IPS-20b (cell line): ENCODE data around the gene IL10RA.

ENCODE experiments used
- H3K27ac ChIP-seq: one replicate; pipeline ENCODE4 v1.5.1; 2013; ENCODE audit warnings: low read length
- H3K27me3 ChIP-seq: 2 replicates; pipeline ENCODE4 v1.6.1; 2013; ENCODE audit warnings: mild to moderate bottlenecking, low read length, inconsistent platforms; ENCODE audit not compliant: insufficient read depth
- H3K36me3 ChIP-seq: 2 replicates; pipeline ENCODE4 v1.6.1; 2013; ENCODE audit warnings: low read depth, mild to moderate bottlenecking, inconsistent platforms, low read length, moderate library complexity; ENCODE audit not compliant: insufficient read depth
- H3K4me1 ChIP-seq: 2 replicates; pipeline ENCODE4 v1.6.1; 2013; ENCODE audit warnings: mild to moderate bottlenecking, control low read depth, inconsistent platforms, low read length, moderate library complexity; ENCODE audit not compliant: insufficient read depth
- H3K4me3 ChIP-seq: 2 replicates; pipeline ENCODE4 v1.5.1; 2013; ENCODE audit warnings: mild to moderate bottlenecking, low read length, inconsistent platforms
- H3K9ac ChIP-seq: 2 replicates; pipeline ENCODE4 v1.6.1; 2013; ENCODE audit warnings: low read depth, mild to moderate bottlenecking, inconsistent platforms, low read length, moderate library complexity
- H3K9me3 ChIP-seq: 2 replicates; pipeline ENCODE4 v1.6.1; 2013; ENCODE audit warnings: mild to moderate bottlenecking, low read depth, low read length, inconsistent platforms; ENCODE audit not compliant: insufficient read depth

Gene IL10RA

DNA sequence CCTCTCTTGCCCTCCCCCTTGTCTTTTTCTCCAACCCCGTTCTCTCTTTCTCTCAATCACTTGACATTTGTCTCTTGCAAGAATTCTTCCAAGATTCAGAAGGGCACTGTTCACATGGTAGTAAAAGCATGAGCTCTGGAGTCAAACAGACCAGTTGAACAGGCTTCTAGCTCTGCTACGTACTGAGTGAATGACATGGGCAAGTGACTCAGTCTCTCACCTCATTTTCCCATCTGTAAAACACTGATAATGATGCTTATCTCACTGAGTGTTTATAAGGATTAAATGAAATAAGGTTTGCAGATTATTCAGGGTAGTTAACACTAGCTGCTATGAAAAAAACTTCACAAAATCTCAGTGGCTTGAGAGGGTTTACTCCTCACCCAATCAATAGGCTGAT, 5.9 kb upstream of the IL10RA start:
- H3K27ac ChIP-seq = no peak overlapping the region
- H3K4me1 ChIP-seq = no peaks in the 10 kb centered on the region
- H3K4me3 ChIP-seq = no peak overlapping the region
- H3K9me3 ChIP-seq = no peaks in the 10 kb centered on the region
- H3K9ac ChIP-seq = no peak overlapping the region
- peaks cover 13% of the 10 kb centered on the region for H3K27me3 ChIP-seq
- H3K36me3 ChIP-seq = no peaks in the 10 kb centered on the region

DNA sequence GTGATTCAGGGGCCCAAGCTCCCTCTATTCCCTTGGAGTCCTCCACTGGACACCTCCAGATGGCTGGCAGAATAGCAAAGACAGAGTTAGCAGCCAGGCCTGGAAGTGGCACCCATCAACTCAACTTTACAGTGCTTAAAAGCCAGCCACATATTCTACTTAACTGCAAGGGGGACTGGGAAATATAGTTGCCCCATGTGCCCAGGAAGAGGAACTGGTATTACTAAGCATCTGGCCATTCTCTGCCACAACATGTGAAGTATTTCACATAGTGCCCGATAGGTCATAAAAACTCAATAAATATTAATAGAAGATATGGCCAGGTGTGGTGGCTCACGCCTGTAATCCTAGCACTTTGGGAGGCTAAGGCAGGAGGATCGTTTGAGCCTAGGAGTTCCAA, 5.5 kb upstream of the IL10RA start:
- no peak overlapping the region for H3K27ac ChIP-seq
- H3K36me3 ChIP-seq = no peaks in the 10 kb centered on the region
- no peaks in the 10 kb centered on the region for H3K9me3 ChIP-seq
- no peaks in the 10 kb centered on the region for H3K4me1 ChIP-seq
- peaks cover 17% of the 10 kb centered on the region for H3K27me3 ChIP-seq
- no peak overlapping the region for H3K4me3 ChIP-seq
- no peak overlapping the region for H3K9ac ChIP-seq

DNA sequence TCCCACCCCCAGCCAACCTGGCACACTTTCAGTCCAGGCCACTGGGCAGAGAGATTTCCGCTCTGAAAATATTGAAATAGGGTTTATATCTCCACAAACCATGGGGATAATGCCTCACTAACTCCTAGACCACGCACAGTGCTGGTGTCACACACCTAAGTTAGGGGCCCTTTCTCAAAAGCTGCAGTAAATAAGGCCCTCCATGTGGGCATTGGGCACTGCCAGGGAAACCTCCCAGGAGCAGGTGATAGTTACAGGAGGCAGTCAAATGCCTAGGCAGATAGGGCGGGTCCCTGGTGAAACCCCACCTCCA, 3.1 kb upstream of the IL10RA start:
- Histone ChIP-seq H3K27ac (no peak overlapping the region), H3K9ac (no peak overlapping the region), H3K4me3 (no peak overlapping the region), H3K4me1 (no peaks in the 10 kb centered on the region), H3K27me3 (peaks cover 39% of the 10 kb centered on the region), H3K9me3 (no peaks in the 10 kb centered on the region), H3K36me3 (no peaks in the 10 kb centered on the region)

DNA sequence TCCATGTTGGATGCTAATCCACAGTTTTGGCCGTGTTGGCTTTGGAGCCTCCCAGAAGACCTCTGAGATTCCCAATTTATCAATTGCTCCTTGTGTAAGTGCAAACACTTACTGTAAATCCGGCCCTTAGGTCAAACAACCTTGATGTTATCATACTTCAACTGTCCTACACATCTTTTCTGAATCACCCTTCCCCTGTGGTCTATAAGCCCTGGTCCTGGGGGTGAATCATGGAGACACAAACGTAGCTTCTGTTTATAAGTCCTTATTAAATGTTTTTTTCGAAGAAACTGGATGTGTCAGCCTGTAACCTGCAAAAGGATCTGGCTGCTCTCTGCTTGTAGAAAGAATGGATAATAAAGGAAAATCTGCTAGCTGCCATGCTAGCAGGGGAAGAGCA, 1.7 kb upstream of the IL10RA start:
- no peaks in the 10 kb centered on the region for H3K36me3 ChIP-seq
- H3K4me3 ChIP-seq = no peak overlapping the region
- no peaks in the 10 kb centered on the region for H3K4me1 ChIP-seq
- no peak overlapping the region for H3K9ac ChIP-seq
- peaks cover 53% of the 10 kb centered on the region for H3K27me3 ChIP-seq
- H3K9me3 ChIP-seq = no peaks in the 10 kb centered on the region
- H3K27ac ChIP-seq = no peak overlapping the region

DNA sequence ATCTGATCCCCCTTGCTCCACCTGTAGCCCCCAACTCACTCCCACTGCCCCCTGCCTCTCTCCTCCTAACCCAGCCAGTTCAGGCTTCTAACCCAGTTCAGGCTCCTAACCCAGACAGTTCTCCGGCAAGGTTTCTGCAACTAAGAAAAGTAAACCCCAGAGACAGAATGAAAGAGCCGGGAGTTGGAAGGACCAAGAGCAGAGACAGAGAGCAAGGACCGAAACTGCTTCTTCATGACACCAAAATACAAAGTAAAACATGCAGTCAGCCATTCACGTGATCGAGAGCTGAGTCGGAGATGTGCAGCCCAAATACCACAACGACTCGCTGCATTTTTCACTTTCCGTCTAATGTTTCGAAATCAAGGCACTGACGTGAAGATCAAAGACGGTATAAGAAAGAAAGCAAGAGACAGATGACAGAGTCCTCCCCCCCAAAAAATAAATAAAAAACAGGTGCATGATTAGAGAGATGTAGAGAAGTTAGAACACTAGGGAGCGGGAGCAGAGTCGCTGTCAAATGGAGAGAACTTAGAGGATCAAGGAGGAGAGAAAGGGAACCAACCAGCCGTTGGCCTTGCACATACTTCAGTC, 884 bp downstream of the IL10RA start:
- no peaks in the 10 kb centered on the region for H3K9me3 ChIP-seq
- no peak overlapping the region for H3K9ac ChIP-seq
- H3K27ac ChIP-seq = no peak overlapping the region
- H3K27me3 ChIP-seq = peaks cover 54% of the 10 kb centered on the region
- no peak overlapping the region for H3K4me3 ChIP-seq
- no peaks in the 10 kb centered on the region for H3K36me3 ChIP-seq
- no peaks in the 10 kb centered on the region for H3K4me1 ChIP-seq

DNA sequence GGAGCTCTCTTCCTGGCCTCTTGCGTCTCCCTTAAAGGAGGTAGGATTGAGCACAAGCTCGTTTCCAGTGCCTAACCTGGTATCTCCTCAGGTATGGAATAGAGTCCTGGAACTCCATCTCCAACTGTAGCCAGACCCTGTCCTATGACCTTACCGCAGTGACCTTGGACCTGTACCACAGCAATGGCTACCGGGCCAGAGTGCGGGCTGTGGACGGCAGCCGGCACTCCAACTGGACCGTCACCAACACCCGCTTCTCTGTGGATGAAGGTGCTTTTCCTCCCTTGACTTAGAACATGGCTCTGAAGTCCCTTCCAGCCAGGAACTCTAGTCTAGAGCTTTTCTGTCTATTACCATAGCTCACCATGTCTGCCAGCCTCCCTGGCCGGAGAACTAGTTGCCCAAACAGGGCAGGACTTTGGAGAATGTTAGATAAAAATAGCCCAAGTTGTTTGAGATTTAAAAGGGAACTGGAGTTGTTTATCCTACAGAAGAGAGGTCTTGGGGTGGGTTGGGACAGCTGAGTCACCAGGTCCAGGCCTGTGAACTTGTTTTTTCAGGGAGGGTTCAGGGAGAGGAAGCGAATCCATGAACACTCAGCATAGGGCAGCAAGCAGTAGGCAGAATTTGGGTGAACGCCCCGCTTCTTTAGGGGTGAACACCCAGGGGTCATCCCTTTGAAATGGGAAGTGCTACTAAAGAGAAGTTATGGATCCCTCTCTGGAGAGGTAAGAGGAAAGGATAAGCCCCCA, 3.3 kb downstream of the IL10RA start:
- no peak overlapping the region for H3K4me3 ChIP-seq
- peaks cover 49% of the 10 kb centered on the region for H3K27me3 ChIP-seq
- H3K27ac ChIP-seq = no peak overlapping the region
- no peaks in the 10 kb centered on the region for H3K4me1 ChIP-seq
- no peaks in the 10 kb centered on the region for H3K36me3 ChIP-seq
- no peak overlapping the region for H3K9ac ChIP-seq
- no peaks in the 10 kb centered on the region for H3K9me3 ChIP-seq

DNA sequence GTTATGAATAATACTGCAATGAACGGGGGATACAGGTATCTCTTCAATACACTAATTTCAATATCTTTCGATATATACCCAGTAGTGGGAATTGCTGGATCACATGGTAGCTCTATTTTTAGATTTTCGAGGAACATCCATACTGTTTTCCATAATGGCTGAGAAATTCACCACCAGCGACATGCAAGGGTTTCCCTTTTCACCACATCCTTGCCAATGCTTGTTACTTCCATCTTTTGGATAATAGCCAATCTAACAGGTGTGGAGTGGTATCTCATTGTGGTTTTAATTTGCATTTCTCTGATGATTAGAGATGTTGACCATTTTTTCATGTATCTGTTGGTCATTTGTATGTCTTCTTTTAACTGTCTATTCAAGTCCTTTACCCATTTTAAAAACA, 5.9 kb downstream of the IL10RA start:
- Histone ChIP-seq H3K9ac (no peak overlapping the region), H3K9me3 (no peaks in the 10 kb centered on the region), H3K36me3 (no peaks in the 10 kb centered on the region), H3K27me3 (peaks cover 25% of the 10 kb centered on the region), H3K4me3 (no peak overlapping the region), H3K4me1 (no peaks in the 10 kb centered on the region), H3K27ac (no peak overlapping the region)

DNA sequence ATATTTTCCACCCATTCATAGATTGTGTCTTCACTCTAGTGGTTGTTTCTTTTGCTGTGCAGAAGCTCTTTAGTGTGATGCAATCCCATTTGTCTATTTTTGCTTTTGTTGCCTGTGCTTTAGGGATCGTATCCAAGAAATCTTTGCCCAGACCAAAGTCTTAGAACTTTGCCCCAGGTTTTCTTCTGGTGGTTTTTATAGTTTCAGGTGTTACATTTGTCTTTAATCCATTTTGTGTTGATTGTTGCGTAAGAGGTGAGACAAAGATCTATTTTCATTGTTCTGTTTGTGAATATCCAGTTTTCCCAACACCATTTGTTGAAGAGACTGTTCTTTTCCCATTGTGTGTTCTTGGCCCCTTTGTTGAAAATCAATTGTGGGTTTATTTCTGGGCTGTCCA, 6.4 kb downstream of the IL10RA start:
- no peak overlapping the region for H3K9ac ChIP-seq
- H3K27me3 ChIP-seq = peaks cover 20% of the 10 kb centered on the region
- no peaks in the 10 kb centered on the region for H3K9me3 ChIP-seq
- no peak overlapping the region for H3K27ac ChIP-seq
- no peaks in the 10 kb centered on the region for H3K36me3 ChIP-seq
- no peaks in the 10 kb centered on the region for H3K4me1 ChIP-seq
- H3K4me3 ChIP-seq = no peak overlapping the region

DNA sequence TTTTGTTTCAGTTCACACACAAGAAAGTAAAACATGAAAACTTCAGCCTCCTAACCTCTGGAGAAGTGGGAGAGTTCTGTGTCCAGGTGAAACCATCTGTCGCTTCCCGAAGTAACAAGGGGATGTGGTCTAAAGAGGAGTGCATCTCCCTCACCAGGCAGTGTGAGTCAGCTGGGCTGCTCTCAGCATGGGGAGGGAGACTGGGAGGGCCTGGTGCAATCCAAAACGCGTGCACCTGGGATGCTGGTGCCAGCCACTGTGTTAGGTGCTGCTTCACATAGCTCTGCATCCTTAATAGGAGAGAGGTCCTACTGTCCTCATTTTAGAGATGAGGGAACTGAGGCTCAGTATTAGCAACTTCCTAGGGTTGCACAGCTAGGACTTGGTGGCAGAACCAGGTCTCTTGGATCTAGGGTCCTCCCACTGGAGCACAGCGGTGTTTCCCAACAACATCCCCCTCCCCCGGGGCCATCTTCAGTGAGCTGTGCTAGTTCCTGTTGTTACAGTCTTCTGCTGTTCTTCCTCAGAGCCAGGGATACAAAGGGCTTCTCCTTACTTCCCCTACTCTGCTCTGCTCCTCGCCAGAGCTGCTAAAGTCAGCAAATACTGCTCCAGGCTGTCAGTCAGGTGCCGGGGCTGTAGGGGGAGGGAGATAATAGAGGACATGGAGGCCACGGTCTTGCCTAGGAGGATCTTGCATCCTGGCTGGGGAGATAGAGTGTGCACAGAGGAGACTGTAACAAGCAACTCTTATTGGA, 8.0 kb downstream of the IL10RA start:
- Histone ChIP-seq H3K27me3 (peaks cover 5% of the 10 kb centered on the region; the same call in 1 of the 2 replicates), H3K36me3 (no peaks in the 10 kb centered on the region), H3K4me3 (no peak overlapping the region), H3K27ac (no peak overlapping the region), H3K9me3 (no peaks in the 10 kb centered on the region), H3K9ac (no peak overlapping the region), H3K4me1 (no peaks in the 10 kb centered on the region)

DNA sequence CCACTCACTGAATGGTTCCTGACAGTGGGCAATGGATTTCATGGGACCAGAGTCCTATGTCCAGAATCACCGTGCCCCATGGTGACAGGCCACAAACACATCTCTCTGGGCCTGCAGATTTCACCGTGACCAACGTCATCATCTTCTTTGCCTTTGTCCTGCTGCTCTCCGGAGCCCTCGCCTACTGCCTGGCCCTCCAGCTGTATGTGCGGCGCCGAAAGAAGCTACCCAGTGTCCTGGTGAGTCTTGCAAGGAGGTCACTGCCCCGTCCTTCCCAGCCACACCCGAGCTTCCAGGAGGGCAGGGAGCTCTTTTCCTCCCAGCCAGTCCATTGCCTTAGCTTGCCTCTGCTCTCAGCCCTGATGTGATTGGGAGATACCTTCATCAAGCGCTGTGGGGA, 9.3 kb downstream of the IL10RA start:
- Histone ChIP-seq H3K4me1 (no peaks in the 10 kb centered on the region), H3K27ac (no peak overlapping the region), H3K36me3 (no peaks in the 10 kb centered on the region)

DNA sequence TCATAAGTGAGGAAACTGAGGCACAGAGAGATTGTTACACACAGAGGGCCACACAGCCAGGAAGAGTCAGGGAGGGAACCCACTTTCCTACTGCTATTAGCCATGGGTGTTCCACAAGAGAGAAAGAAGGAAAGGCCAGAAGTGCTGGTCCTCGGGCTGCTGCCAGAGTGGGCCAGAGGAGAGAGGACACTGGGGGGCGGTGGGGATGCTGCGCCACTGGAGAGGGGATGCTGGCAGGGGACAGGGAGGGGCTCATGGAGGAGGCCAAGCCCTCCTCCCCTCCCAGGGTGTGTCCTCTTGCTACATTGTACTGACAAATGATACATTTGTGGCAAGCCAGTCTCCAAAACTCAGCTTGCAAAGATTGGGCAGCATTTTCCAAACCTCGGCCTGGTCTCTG, 9.9 kb downstream of the IL10RA start:
- H3K9me3 ChIP-seq = no peaks in the 10 kb centered on the region
- H3K4me3 ChIP-seq = no peak overlapping the region
- no peak overlapping the region for H3K27ac ChIP-seq
- no peaks in the 10 kb centered on the region for H3K4me1 ChIP-seq
- no peaks in the 10 kb centered on the region for H3K27me3 ChIP-seq
- H3K9ac ChIP-seq = no peak overlapping the region
- no peaks in the 10 kb centered on the region for H3K36me3 ChIP-seq

More for the DNA sequence above, 9.3 kb downstream of the IL10RA start:
- Histone ChIP-seq H3K9me3 (no peaks in the 10 kb centered on the region), H3K4me3 (no peak overlapping the region), H3K9ac (no peak overlapping the region), H3K27me3 (no peaks in the 10 kb centered on the region)

DNA sequence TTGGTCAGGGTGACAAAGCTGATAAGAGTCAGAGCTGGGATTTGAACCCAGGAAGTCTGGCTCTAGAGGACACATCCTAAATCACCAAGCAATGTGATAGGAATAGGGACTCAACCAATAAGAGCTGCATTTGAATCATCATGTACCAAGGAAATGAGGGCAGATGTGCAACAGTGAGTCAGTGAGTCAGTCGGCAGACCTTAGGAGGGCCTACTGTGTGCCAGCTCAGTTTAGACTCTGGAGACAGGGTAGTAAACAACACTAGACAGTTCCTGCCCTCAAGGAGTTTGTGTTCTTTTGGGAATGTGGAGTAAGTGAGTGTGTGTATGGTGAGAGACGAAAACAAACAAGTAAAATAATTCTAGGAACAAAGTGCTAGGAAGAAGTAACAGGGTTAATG, 11.2 kb downstream of the IL10RA start:
- Histone ChIP-seq H3K36me3 (no peaks in the 10 kb centered on the region), H3K27ac (no peak overlapping the region), H3K9me3 (no peaks in the 10 kb centered on the region), H3K9ac (no peak overlapping the region), H3K4me1 (0 out of 2 replicates have a peak, but pooled peaks cover 3% of the 10 kb centered on the region), H3K4me3 (no peak overlapping the region), H3K27me3 (no peaks in the 10 kb centered on the region)
